Measurements from ENCODE around the gene KLHL29. TPM values are rescaled to one million over a fixed set of nuclear protein-coding genes. Genes with fewer than 3 reads are reported as not detected.

Gene KLHL29
- total and polyA plus RNA-seq, 2 experiments from 2014 or later, result 3.8 to 9.9 TPM

GRCh38 chr2:23571527-23572282 is 186.7 kb downstream of the KLHL29 start:
- Histone ChIP-seq H3K4me3 (no peak overlapping the region), H3K27ac (no peak overlapping the region)

GRCh38 chr2:23574919-23575654 is 190.1 kb downstream of the KLHL29 start:
- DNase-seq (ENCODE audit: low spot score), result no peak
- no peak overlapping the region for H2AFZ ChIP-seq
- no peak overlapping the region for H3K4me3 ChIP-seq
- no peaks in the 10 kb centered on the region for H3K36me3 ChIP-seq (replicated peaks; ENCODE audit: insufficient read depth, low read depth)
- no peaks in the 10 kb centered on the region for H3K9me3 ChIP-seq (ENCODE audit: low read depth)
- H3K27me3 ChIP-seq, result no peaks in the 10 kb centered on the region
- H3K79me2 ChIP-seq, result no peaks in the 10 kb centered on the region
- H3K4me2 ChIP-seq, result no peak overlapping the region
- no peaks in the 10 kb centered on the region for H3K9me2 ChIP-seq (replicated peaks; ENCODE audit: insufficient read depth)
- H3K4me1 ChIP-seq (ENCODE audit: insufficient read depth), result no peaks in the 10 kb centered on the region
- no peak for TF ChIP-seq EZH2 (IDR thresholded peaks at IDR 0.05; ENCODE audit: borderline replicate concordance)
- TF ChIP-seq EZH2phosphoT487 (IDR thresholded peaks at IDR 0.05; ENCODE audit: low read depth, severe bottlenecking, unreplicated experiment), result no peak
- TF ChIP-seq, protein P1, sequence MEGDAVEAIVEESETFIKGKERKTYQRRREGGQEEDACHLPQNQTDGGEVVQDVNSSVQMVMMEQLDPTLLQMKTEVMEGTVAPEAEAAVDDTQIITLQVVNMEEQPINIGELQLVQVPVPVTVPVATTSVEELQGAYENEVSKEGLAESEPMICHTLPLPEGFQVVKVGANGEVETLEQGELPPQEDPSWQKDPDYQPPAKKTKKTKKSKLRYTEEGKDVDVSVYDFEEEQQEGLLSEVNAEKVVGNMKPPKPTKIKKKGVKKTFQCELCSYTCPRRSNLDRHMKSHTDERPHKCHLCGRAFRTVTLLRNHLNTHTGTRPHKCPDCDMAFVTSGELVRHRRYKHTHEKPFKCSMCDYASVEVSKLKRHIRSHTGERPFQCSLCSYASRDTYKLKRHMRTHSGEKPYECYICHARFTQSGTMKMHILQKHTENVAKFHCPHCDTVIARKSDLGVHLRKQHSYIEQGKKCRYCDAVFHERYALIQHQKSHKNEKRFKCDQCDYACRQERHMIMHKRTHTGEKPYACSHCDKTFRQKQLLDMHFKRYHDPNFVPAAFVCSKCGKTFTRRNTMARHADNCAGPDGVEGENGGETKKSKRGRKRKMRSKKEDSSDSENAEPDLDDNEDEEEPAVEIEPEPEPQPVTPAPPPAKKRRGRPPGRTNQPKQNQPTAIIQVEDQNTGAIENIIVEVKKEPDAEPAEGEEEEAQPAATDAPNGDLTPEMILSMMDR (IDR thresholded peaks at IDR 0.05; ENCODE audit: poor library complexity), result no peak
- H4K20me1 ChIP-seq (ENCODE audit: insufficient read depth, poor library complexity, severe bottlenecking), result no peaks in the 10 kb centered on the region
- 53% methylated on average over 13 of the region's 13 CpGs for WGBS (ENCODE audit: low lambda C conversion rate, missing lambda C conversion rate)
- no peak overlapping the region for H3K27ac ChIP-seq

More at GRCh38 chr2:23571527-23572282, 186.7 kb downstream of the KLHL29 start:
- no peaks in the 10 kb centered on the region for H3K9me2 ChIP-seq (replicated peaks; ENCODE audit: insufficient read depth)
- H2AFZ ChIP-seq, result no peak overlapping the region
- no peaks in the 10 kb centered on the region for H3K9me3 ChIP-seq (ENCODE audit: low read depth)
- TF ChIP-seq EZH2 (IDR thresholded peaks at IDR 0.05; ENCODE audit: borderline replicate concordance), result no peak
- TF ChIP-seq EZH2phosphoT487 (IDR thresholded peaks at IDR 0.05; ENCODE audit: low read depth, severe bottlenecking, unreplicated experiment), result no peak
- TF ChIP-seq, protein P1 (IDR thresholded peaks at IDR 0.05; ENCODE audit: poor library complexity), result no peak
- no peaks in the 10 kb centered on the region for H3K79me2 ChIP-seq
- H3K4me1 ChIP-seq (ENCODE audit: insufficient read depth), result peaks cover 12% of the 10 kb centered on the region
- 78% methylated on average over 12 of the region's 12 CpGs for WGBS (ENCODE audit: low lambda C conversion rate, missing lambda C conversion rate)
- DNase-seq (ENCODE audit: low spot score), result no peak
- H3K4me2 ChIP-seq, result no peak overlapping the region
- no peaks in the 10 kb centered on the region for H3K36me3 ChIP-seq (replicated peaks; ENCODE audit: insufficient read depth, low read depth)
- no peaks in the 10 kb centered on the region for H3K27me3 ChIP-seq
- H4K20me1 ChIP-seq (ENCODE audit: insufficient read depth, poor library complexity, severe bottlenecking), result no peaks in the 10 kb centered on the region

GRCh38 chr2:23578964-23579671 is 194.1 kb downstream of the KLHL29 start:
- Histone ChIP-seq H3K9me3 (ENCODE audit: low read depth) (no peaks in the 10 kb centered on the region), H3K27me3 (no peaks in the 10 kb centered on the region), H3K27ac (no peak overlapping the region), H3K4me1 (ENCODE audit: insufficient read depth) (no peaks in the 10 kb centered on the region), H3K4me3 (no peak overlapping the region), H3K79me2 (no peaks in the 10 kb centered on the region), H2AFZ (no peak overlapping the region), H3K9me2 (replicated peaks; ENCODE audit: insufficient read depth) (no peaks in the 10 kb centered on the region), H3K36me3 (replicated peaks; ENCODE audit: insufficient read depth, low read depth) (no peaks in the 10 kb centered on the region), H3K4me2 (no peak overlapping the region), H4K20me1 (ENCODE audit: insufficient read depth, poor library complexity, severe bottlenecking) (no peaks in the 10 kb centered on the region)
- no peak for TF ChIP-seq EZH2phosphoT487 (IDR thresholded peaks at IDR 0.05; ENCODE audit: low read depth, severe bottlenecking, unreplicated experiment)
- TF ChIP-seq, protein P1 (IDR thresholded peaks at IDR 0.05; ENCODE audit: poor library complexity), result no peak
- TF ChIP-seq EZH2 (IDR thresholded peaks at IDR 0.05; ENCODE audit: borderline replicate concordance), result no peak
- WGBS (ENCODE audit: low lambda C conversion rate, missing lambda C conversion rate), result 94% methylated on average over 11 of the region's 11 CpGs
- no peak for DNase-seq (ENCODE audit: low spot score)

Data from hepatocyte (in vitro differentiated cells).